ENCODE measurements around the gene PDXDC1.
"Not testable (repeated sequence)": the region's sequence is repeated elsewhere in the genome, so short reads cannot be mapped to it uniquely, and the experiment has no call there.

PDXDC1 gene

GRCh38 chr16:15073101-15073500 is 98.3 kb downstream of the PDXDC1 start:
- DNase-seq, result no peak

- DNase-seq, result not testable (repeated sequence)
Observed at GRCh38 chr16:15076161-15076560, 101.3 kb downstream of the PDXDC1 start.

- DNase-seq, result not testable (repeated sequence)
Observed at GRCh38 chr16:15080883-15081282, 106.1 kb downstream of the PDXDC1 start.

GRCh38 chr16:15082788-15083187 is 108.0 kb downstream of the PDXDC1 start:
- not testable (repeated sequence) for DNase-seq

- DNase-seq, result not testable (repeated sequence)
Observed at GRCh38 chr16:15090663-15091269, 115.9 kb downstream of the PDXDC1 start.

- not testable (repeated sequence) for DNase-seq
Observed at GRCh38 chr16:15093571-15093954, 118.7 kb downstream of the PDXDC1 start.

GRCh38 chr16:15093955-15094827 is 119.4 kb downstream of the PDXDC1 start, which contains the start of gene RRN3:
Gene RRN3, minus strand, starts transcription at chr16:15094272. Its CDS starts 39 bp downstream, at chr16:15094233.
- peak; percentile 76 to 93 (median 92) for DNase-seq

- DNase-seq, result not testable (repeated sequence)
Observed at GRCh38 chr16:15096583-15096972, 121.8 kb downstream of the PDXDC1 start.

GRCh38 chr16:15099366-15099909 is 124.6 kb downstream of the PDXDC1 start:
- DNase-seq, result not testable (repeated sequence)

- DNase-seq, result not testable (repeated sequence)
Observed at GRCh38 chr16:15100372-15100987, 125.7 kb downstream of the PDXDC1 start.

GRCh38 chr16:15127641-15128425 is 153.0 kb downstream of the PDXDC1 start:
- DNase-seq, result not testable (repeated sequence)

- DNase-seq, result not testable (repeated sequence)
Observed at GRCh38 chr16:15130256-15130932, 155.6 kb downstream of the PDXDC1 start.

GRCh38 chr16:15130943-15131700 is 156.3 kb downstream of the PDXDC1 start:
- DNase-seq, result not testable (repeated sequence)

GRCh38 chr16:15132719-15133428 is 158.0 kb downstream of the PDXDC1 start:
- DNase-seq, result not testable (repeated sequence)

GRCh38 chr16:15133554-15133953 is 158.7 kb downstream of the PDXDC1 start:
- not testable (repeated sequence) for DNase-seq

GRCh38 chr16:15134752-15135482 is 160.1 kb downstream of the PDXDC1 start:
- not testable (repeated sequence) for DNase-seq

GRCh38 chr16:15135483-15136360 is 160.9 kb downstream of the PDXDC1 start:
- DNase-seq, result not testable (repeated sequence)

GRCh38 chr16:15137514-15137913 is 162.7 kb downstream of the PDXDC1 start:
- peak in 1 of 3 experiments; percentile 7 for DNase-seq

Data from NCI-H1417 (cell line).